ENCODE results near the gene RXRA.

RXRA gene

DNA sequence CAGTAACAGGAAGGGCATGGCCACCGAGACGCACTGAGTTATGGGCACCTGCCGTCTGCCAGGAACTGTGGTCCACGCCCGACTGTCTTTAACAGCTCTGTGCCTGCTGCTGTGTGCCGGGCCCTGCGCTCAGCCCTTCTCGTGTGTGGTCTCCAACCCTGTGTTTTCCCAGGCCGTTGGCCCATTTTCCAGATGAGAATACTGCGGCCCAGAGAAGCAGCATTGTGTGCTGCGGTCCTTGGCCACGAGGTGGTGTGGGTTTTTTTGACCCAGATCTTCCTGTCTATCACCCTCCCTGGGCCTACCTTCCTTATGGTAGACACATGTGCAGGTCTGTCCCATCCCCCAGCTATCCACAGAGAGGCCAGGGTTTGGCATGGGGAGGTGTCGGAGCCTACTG lies 47.0 kb downstream of the RXRA start:
- no peak for TF ChIP-seq CTCF (IDR thresholded peaks at IDR 0.05; ENCODE audit: low read depth, low read length)
- DNase-seq (ENCODE audit: low read depth in 2 of 2): no peak

GRCh38 chr9:134373953-134374300 lies 47.7 kb downstream of the RXRA start:
- no peak for DNase-seq (ENCODE audit: low read depth in 2 of 2)
- no peak overlapping the region for H3K4me3 ChIP-seq (replicated peaks in 1 of 2; ENCODE audit: low read depth in 2 of 2, low read length in 2 of 2)
- TF ChIP-seq CTCF (IDR thresholded peaks at IDR 0.05; ENCODE audit: low read depth, low read length): no peak

More for the DNA sequence above, 47.0 kb downstream of the RXRA start:
- H3K4me3 ChIP-seq (replicated peaks in 1 of 2; ENCODE audit: low read depth in 2 of 2, low read length in 2 of 2): no peak overlapping the region

DNA sequence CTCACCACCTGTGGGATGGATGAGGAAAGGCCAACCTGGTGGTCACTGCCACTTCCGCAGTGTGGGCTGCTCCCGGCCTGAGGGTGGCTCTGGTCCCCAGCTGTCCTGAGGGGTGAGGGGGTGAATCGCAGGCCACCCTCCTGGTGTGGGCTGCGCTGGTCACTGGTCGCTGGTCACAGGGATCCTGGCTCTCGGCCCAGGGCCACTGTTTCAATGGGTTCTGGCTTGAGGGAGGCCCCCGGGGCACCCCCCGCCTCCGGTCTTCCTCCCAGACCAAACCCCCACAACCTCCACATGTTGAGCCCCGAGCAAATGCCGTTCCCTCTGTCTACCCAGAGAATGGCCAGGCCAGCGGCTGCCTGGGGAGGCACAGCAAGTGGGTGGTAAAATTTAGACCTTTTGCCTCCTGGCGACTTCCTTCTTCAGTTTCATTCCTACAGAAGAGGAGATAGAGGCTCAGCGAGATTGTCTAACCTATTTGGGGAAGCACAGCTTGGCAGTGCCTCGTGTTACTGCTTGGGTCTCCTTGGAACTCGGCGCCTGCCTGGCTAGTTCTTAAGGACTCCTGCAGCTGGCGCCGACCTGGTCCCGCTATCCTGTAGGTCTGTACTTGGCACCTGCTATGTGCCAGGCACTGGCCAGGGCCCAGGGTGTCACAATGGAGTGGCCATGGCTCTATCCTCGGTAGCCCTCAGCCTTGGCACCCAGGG lies 48.2 kb downstream of the RXRA start:
- TF ChIP-seq CTCF (IDR thresholded peaks at IDR 0.05; ENCODE audit: low read depth, low read length): no peak
- no peak for DNase-seq (ENCODE audit: low read depth in 2 of 2)
- H3K4me3 ChIP-seq (replicated peaks in 1 of 2; ENCODE audit: low read depth in 2 of 2, low read length in 2 of 2): no peak overlapping the region

DNA sequence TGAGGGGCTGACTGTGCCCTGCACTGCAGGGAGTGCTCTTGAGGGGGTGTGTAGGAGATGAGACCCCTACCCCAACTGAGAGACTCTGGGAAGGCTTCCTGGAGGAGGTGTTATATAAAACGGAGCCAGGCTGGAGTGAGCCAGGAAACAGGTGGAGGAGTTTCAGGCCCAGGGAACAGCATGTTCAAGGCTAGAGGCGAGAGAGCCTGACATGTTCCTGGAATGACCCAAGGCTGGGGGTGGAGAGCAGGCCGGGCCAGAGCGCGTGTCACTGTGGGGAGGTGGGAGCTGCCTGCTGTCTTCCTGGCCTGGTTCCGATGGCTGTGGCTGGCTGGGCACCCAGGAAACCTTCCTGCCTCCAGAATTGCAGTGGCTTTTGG lies 48.7 kb downstream of the RXRA start:
- H3K4me3 ChIP-seq (replicated peaks in 1 of 2; ENCODE audit: low read depth in 2 of 2, low read length in 2 of 2): no peak overlapping the region
- no peak for TF ChIP-seq CTCF (IDR thresholded peaks at IDR 0.05; ENCODE audit: low read depth, low read length)
- peak in 1 of 2 donors; percentile 49 for DNase-seq (ENCODE audit: low read depth in 2 of 2)

DNA sequence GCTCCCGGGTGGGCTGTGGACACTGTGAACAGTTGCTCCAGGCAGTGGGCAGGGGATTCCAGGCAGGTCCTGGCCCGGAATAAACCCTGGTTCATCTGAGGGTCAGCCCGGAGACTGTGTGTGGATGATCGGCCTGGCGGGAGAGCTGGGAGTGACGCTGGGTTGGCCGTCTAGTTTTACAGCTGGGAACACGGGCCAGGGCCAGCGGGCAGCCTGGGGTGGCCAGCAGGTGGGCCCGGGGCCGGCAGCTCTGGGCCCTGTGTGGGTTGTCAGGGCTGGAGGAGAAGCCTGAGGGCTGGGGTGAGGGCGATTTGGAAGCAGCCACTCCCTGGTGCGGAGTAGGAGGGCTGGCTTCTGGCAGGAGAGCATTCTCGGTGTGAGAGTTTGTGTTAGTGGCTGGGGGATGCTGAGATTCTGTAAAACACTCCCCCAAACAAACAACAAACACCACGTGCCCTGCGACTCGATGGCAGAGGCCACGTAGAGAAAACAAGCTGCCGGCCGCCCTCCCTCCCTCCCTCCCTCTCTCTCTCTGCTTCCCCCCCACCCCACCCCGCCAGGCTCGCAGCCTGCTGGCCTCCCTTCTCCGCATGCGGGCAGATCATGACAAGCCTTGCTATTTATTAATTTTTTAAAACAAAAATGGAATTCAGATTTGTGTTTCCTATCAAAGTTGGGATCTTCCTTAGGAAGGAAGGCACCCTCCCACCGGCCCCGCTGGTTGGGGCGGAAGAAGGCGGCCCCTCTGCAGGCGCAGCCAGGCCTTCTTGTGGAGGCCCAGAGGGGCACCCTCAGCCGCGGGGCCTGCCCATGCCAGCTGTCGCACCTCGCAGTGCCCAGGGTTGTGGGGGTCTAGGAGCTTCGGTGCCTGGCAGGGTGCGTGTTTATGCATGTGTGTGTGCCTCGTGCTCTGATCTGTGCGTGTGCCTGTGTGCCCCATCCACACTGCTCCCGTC lies 49.5 kb downstream of the RXRA start:
- TF ChIP-seq CTCF (IDR thresholded peaks at IDR 0.05; ENCODE audit: low read depth, low read length): no peak

DNA sequence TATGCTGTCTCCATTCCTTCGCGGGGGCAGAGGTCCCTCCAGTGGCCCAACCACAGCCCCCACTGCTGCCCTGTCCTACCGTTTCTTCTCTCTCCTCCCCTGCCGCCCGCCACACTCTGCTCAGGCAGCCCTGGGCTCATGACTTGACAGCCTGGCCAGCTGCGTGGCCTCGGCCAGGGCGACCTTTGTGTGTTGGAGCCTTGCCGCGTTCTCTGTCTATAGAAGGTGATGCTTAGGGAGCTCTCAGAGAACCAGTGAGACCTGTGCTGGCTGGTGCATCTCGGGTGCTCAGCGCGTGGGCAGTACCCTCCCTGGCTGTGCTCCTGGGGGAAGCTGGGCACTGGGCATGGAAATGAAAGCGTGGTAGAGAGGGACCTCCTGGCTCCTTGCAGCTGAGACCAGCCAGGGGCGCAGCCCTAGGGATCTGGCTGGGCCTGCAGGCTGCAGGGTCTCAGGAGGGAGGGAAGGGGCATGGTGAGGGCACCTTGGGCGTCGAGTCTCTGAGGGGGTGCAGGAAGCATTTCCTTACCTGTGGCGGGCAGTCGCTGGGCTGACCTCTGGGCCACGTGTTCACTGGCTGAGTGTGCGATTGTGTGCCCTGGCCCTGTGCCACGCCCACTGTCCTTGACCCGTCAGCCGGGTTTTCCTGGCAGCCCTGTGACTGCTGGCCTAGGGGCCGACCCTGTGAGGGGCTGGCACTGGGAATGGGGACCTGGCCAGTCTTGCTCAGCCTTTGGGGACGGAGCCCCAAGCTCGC lies 50.3 kb downstream of the RXRA start:
- no peak for TF ChIP-seq CTCF (IDR thresholded peaks at IDR 0.05; ENCODE audit: low read depth, low read length)
- no peak for DNase-seq (ENCODE audit: low read depth in 2 of 2)
- H3K4me3 ChIP-seq (replicated peaks in 1 of 2; ENCODE audit: low read depth in 2 of 2, low read length in 2 of 2): no peak overlapping the region

More for the DNA sequence above, 49.5 kb downstream of the RXRA start:
- peak in 1 of 2 donors; percentile 47 for DNase-seq (ENCODE audit: low read depth in 2 of 2)
- no peak overlapping the region for H3K4me3 ChIP-seq (replicated peaks in 1 of 2; ENCODE audit: low read depth in 2 of 2, low read length in 2 of 2)

All from cardiac fibroblast (primary cell).